Stimulated activated CD4-positive, alpha-beta T cell treated with anti-CD3 and anti-CD28 coated beads, Interleukin-12 subunit alpha, Interleukin-12 subunit beta, amount 100 ng/mL, for 24 hours (primary cell): ENCODE data around the gene CLDN19.
"Not testable (repeated sequence)": the region's sequence is repeated elsewhere in the genome, so short reads cannot be mapped to it uniquely, and the experiment has no call there.

ENCODE experiments used
- DNase-seq, 2 experiments: peaks; one replicate each; pipeline ENCODE4 v3.0.0-alpha.2; 2020; ENCODE audit warnings: low read depth in 2 of 2

The CLDN19 gene

DNA sequence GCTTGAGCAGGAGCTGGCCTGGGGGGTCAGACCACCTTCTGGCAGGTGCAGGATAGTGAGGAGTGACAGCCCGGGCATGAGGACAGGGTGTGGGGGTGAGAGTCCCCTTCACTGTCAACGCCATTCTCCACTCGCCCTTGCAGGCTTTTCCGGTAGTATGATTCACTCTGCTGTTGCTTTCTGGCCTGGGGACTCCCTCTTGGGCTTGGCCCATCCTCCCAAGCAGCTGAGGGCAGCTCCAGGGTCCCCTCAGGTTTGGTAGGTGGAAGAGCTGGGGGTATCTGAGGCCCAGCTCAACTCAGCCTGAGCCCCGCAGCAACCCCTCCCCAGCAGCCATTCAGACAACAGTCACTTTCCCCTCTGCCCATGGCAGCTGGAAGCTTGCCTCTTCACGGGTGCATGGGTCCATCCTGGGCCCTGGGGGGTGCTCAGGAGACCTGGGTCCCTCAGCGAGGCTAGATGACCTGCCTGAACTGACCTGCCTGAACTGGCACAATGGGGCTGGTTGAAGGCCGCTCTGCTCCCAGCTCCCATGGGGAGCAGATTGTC, 1.3 kb downstream of the CLDN19 start:
- DNase-seq, result no peak

DNA sequence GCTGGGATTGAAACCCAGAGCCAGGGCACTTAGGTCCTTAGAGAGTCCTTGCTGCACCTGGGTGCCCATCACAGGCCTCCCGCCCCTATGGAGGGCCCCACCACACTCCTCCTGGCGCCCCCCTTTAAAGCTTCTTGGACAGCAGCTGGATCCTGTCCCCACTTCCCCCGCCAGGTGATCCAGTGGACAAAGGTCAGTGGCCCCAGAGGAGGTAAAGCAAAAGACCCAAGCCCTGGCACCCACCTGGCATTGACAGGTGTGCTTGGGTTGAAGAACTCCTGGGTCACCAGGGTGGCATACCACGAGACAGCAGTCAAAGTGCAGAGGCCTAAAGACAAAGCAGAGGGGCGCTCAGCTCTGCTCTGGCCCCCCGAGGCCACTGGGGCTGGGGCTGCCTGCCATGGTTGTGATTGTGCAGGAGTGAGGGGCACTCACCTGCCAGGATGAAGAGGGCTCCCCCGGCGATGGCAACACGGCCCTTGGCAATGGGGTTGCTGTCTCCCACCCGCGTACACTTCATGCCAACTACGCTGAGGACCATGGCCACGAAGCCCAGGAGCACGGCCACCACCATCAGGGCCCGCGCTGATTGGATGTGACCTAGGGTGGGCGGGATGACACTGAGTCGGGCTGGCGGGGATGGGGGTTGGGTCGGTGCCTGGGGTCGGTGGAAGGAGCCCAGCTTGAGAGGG, 1.9 kb downstream of the CLDN19 start:
- DNase-seq, result no peak

GRCh38 chr1:42737257-42737656, 2.8 kb downstream of the CLDN19 start:
- no peak for DNase-seq

GRCh38 chr1:42736571-42737200, 3.4 kb downstream of the CLDN19 start:
- no peak for DNase-seq

GRCh38 chr1:42736152-42736551, 3.9 kb downstream of the CLDN19 start:
- DNase-seq, result no peak

- no peak for DNase-seq
These were observed 4.4 kb downstream of the CLDN19 start for GRCh38 chr1:42735477-42736105.

DNA sequence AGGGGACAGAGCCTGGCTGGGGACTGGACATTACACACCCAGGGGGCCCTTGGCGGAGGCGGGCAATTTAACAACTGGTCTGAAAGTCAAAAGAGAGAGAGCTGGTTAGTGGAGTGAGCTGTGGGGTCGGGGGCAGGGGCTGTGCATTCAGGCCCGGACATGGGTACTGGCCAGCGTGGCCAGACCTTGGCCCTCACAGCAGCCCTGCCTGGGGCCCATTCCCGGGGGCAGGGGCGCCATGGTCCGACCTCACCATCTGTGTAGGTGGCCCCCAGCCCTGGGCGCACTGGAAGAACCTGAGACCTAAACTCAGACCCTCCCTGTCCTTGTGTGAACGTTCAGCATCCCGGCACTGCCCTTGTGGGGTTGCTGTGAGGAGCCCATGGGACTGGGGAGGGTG, 5.0 kb downstream of the CLDN19 start:
- DNase-seq, result no peak

DNA sequence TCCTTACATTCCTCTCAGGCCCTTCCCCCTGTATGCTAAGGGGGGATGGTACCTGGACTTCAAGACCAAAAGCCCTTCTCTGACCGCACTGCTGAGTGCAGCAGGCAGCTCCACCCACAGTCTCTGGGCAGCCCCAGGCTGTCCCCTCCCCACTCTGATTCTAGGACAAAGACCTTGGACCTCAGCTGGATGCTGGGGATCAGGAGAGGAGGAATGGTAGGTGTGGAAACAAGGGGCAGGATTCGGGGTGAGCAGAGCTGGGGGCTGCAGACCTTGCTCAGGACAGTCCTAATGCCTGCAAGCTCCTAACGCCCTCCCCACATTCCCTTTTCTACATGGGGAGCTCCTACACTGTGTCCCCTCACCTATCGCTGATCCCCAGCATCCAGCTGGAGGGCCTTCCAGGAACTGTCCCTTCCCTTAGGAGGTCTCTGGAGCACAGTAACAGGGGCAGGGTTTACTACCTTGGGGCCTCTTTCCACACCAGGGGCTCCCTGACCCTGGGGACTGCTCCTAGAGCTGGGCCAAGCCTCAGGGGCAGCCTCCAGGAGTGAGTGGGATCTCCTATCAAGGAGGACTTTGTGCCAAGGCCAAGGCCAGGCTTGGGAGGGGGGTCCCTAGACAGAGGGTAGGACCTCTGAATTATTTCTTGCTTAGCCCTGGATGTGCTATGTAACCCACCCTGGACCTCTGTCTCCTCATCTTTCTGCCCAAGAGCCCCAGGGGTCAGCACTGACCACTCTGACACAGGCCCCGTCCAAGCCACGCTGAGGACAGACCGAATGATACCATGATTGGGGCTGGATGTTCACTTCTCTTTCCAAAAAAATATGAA, 5.6 kb downstream of the CLDN19 start:
- no peak for DNase-seq

DNA sequence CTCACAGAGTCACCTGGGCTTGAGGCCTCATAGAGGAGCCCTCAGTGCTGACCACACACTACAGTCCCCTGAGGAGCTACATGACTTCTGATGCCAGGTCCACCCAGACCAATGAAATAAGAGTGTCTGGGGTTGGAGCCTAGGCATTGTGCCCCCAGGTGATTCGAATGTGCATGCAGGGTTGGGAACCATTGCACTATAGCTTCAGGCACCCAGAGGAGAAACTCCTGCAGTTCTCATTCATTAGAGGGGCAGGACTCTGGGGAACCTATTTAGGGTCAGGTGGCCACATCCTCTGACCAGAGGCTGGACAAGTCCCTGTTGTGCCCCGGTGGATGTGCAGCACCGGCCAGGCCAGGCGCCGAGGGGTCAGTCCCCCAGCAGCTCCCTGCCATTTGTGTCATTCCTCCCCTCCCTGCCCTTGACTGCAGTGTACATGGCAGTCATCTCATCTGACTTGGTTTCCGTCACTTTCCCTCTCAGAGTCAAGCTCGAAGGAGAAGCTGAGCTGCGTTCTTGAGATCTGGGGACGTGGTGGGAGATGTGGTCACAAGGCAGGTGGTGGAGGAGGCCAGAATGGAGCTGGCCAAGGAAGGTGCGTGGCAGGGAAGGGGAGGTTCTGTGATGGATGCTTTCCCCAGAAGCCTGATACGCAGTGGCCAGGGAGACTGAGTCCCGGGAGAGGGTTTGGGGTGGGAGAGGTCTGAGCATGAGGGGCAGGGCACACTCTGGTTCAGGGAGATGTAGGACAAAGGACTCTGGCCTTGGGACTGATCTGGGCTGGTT, 6.4 kb downstream of the CLDN19 start:
- no peak for DNase-seq

DNA sequence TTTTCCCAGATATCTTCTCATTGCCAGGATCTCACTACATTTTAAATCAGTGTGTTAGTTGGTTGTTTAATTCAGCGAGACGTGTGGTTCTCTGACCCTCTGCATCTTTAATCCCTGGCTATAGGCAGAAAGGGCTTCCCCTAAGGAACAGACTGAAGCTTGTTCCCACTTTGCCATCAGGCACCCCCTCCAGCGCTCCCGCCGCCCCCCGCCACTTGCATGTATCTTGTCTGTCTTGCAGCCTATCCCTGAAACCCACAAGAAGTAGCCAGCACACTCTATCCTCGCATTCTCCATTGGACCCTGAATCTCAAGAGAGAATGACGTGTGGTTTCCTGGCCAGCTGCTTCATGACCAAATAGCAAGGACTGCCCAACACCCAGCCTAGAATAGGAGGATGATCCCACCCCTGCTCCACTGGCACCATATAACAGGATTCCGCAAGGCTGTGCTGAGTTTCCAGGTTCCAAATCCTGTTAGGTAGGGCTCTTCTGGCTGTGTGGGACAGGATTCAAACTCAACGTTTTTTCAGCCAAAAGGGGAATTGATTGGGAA, 7.8 kb downstream of the CLDN19 start:
- DNase-seq, result no peak

- no peak for DNase-seq
These were observed 8.5 kb downstream of the CLDN19 start for GRCh38 chr1:42731585-42731984.

GRCh38 chr1:42730988-42731387, 9.0 kb downstream of the CLDN19 start:
- DNase-seq, result peak; percentile 12 to 51

DNA sequence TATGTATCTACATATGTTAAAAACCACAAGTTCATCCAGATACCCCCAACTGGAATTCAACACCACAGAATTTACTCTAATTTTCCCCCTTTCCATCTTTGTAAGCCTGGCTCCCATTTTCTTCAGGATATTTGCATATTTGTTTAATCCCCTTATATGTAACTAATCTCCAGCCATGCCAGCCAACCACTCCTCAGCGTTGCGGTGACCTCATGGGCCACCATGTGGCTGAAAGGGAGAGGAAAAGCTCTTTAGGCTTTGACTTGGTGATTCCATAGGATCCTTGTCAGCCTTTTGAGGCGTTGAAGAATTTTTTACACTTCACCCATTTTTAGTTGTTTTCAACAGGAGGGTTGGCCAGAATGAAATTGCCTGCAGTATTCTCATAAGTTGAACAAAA, 10.0 kb downstream of the CLDN19 start:
- no peak for DNase-seq

DNA sequence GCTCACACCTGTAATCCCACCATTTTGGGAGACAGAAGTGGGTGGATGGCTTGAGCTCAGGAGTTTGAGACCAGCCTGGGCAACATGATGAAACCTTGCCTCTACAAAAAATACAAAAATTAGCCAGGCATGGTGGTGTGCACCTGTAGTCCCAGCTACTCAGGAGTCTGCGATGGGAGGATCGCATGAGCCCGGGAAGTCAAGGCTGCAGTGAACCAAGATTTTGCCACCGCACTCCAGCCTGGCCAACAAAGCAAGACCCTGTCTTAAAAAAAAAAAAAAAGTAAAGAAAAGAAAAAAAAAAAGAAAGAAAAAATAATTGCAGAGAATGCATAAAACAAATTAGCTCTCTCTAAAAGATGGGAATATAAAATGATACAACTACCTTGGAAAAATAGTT, 14.2 kb downstream of the CLDN19 start:
- DNase-seq, result not testable (repeated sequence)

DNA sequence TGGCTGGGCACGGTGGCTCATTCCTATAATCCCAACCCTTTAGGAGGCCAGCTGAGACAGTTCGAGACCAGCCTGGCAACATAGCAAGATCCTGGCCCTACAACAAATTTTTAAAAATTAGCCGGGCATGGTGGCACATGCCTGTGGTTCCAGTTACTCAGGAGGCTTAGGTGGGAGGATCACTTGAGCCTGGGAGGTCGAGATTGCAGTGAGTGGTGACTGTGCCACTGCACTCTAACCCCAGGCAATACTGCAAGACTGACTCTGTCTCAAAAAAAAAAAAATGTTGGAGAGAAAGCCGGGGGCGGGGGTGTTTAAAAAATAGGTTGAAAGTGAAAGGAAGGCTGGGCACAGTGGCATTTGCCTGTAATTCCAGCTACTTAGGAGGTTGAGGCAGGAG, 16.5 kb downstream of the CLDN19 start:
- DNase-seq, result no peak

- DNase-seq, result not testable (repeated sequence)
These were observed 17.6 kb downstream of the CLDN19 start for GRCh38 chr1:42722403-42722802.

DNA sequence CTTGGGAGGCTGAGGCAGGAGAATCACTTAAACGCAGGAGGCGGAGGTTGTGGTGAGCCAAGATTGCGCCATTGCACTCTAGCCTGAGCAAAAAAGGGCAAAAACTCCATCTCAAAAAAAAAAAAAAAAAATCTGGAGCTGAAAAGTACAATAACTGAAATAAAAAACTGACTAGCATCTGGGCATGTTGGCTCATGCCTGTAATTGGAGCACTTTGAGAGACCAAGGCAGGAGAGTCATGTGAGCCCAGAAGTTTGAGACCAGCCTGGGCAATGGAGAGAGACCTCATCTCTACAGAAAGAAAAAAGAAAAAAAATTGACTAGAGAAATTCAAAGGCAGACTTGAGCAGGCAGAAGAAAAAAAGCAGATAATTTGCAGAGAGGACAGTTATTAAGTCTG, 18.1 kb downstream of the CLDN19 start:
- DNase-seq, result no peak

GRCh38 chr1:42720868-42721267, 19.2 kb downstream of the CLDN19 start:
- DNase-seq, result no peak

DNA sequence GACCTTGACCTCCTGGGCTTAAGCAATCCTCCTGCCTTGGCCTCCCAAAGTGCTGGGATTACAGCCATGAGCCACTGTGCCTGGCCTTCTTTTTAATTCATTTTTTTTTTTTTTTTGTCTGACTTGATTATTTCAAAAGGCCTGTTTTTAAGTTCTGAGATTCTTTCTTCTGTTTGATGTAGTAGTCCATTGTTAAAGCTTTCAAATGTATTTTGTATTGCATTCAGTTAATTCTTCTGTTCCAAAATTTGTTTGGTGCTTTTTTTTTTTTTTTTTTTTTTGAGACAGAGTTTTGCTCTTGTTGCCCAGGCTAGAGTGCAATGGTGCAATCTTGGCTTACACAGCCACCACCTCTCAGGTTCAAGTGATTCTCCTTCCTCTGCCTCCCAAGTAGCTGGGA, 25.6 kb downstream of the CLDN19 start:
- DNase-seq, result not testable (repeated sequence)

GRCh38 chr1:42713293-42713692, 26.7 kb downstream of the CLDN19 start:
- DNase-seq, result no peak

- not testable (repeated sequence) for DNase-seq
These were observed 27.2 kb downstream of the CLDN19 start for GRCh38 chr1:42712808-42713207.
